Measurements from ENCODE around the gene PTPRD. TPM values are rescaled to one million over a fixed set of nuclear protein-coding genes. Genes with fewer than 3 reads are reported as not detected.

The PTPRD gene
- total RNA-seq, 1 donor from 2014 or later, result 109 TPM

DNA sequence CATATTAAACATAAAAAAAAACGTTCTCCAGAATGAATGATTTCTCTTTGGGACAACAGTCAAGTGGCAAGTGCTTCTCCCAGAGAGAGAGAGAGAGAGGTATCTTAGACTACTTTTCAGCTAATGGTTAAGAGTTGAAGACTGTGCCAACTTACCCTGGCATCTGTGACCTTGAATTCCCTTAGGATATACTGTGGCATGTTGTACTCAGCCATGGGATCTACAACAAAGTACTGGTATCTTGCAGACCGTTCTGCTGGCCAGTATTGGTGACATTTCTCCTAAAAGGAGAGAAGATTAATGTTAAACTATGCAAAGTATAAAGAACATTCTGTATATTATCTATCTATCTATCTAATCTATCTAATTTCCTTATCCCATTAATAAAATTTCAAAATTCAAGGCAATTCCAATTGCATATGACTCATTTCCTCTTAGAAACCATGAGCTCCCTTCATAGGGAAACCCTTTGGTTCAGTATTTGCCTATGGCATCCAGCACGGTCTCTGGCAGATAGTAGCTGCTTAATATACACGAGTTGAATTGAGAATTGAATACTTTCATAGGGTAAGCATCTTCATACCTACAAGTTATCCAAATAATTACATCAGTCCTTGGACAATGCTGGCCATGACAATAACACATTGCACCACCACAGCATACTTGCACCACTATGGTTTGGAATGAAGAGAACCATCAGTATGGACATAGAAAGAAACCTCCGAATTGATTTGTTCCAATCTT is 2273.9 kb downstream of the PTPRD start:
- Mint-ChIP-seq H3K4me1 (peaks cover 4% of the 10 kb centered on the region), H3K9me3 (no peaks in the 10 kb centered on the region), H3K36me3 (peaks cover 27% of the 10 kb centered on the region), H3K27ac (no peak overlapping the region), H3K27me3 (ENCODE audit: low read depth) (no peaks in the 10 kb centered on the region), H3K4me3 (no peak overlapping the region)
- TF ChIP-seq, protein P1, sequence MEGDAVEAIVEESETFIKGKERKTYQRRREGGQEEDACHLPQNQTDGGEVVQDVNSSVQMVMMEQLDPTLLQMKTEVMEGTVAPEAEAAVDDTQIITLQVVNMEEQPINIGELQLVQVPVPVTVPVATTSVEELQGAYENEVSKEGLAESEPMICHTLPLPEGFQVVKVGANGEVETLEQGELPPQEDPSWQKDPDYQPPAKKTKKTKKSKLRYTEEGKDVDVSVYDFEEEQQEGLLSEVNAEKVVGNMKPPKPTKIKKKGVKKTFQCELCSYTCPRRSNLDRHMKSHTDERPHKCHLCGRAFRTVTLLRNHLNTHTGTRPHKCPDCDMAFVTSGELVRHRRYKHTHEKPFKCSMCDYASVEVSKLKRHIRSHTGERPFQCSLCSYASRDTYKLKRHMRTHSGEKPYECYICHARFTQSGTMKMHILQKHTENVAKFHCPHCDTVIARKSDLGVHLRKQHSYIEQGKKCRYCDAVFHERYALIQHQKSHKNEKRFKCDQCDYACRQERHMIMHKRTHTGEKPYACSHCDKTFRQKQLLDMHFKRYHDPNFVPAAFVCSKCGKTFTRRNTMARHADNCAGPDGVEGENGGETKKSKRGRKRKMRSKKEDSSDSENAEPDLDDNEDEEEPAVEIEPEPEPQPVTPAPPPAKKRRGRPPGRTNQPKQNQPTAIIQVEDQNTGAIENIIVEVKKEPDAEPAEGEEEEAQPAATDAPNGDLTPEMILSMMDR (IDR thresholded peaks at IDR 0.05; ENCODE audit: unreplicated experiment), result no peak
- DNase-seq (ENCODE audit: low spot score in 2 of 2, unreplicated experiment in 2 of 2), result no peak

GRCh38 chr9:8337834-8338766 is 2274.7 kb downstream of the PTPRD start:
- H3K4me1 Mint-ChIP-seq, result peaks cover 4% of the 10 kb centered on the region

GRCh38 chr9:8332871-8333270 is 2279.9 kb downstream of the PTPRD start:
- Mint-ChIP-seq H3K4me1 (no peaks in the 10 kb centered on the region), H3K4me3 (no peak overlapping the region), H3K9me3 (peaks cover 12% of the 10 kb centered on the region), H3K36me3 (peaks cover 47% of the 10 kb centered on the region), H3K27me3 (ENCODE audit: low read depth) (no peaks in the 10 kb centered on the region), H3K27ac (no peak overlapping the region)
- DNase-seq (ENCODE audit: low spot score in 2 of 2, unreplicated experiment in 2 of 2), result no peak
- TF ChIP-seq, protein P1 (IDR thresholded peaks at IDR 0.05; ENCODE audit: unreplicated experiment), result no peak

More at GRCh38 chr9:8337834-8338766, 2274.7 kb downstream of the PTPRD start:
- Mint-ChIP-seq H3K27me3 (ENCODE audit: low read depth) (no peaks in the 10 kb centered on the region), H3K4me3 (no peak overlapping the region), H3K27ac (no peak overlapping the region), H3K9me3 (peaks cover 4% of the 10 kb centered on the region), H3K36me3 (peaks cover 29% of the 10 kb centered on the region)
- TF ChIP-seq, protein P1 (IDR thresholded peaks at IDR 0.05; ENCODE audit: unreplicated experiment), result no peak
- no peak for DNase-seq (ENCODE audit: low spot score in 2 of 2, unreplicated experiment in 2 of 2)

- H3K36me3 Mint-ChIP-seq, result peaks cover 45% of the 10 kb centered on the region
- no peaks in the 10 kb centered on the region for H3K27me3 Mint-ChIP-seq (ENCODE audit: low read depth)
- TF ChIP-seq, protein P1 (IDR thresholded peaks at IDR 0.05; ENCODE audit: unreplicated experiment), result no peak
Observed at GRCh38 chr9:8332331-8332650, 2280.5 kb downstream of the PTPRD start.

GRCh38 chr9:8331507-8332330 is 2281.1 kb downstream of the PTPRD start:
- Mint-ChIP-seq H3K9me3 (peaks cover 20% of the 10 kb centered on the region), H3K4me1 (no peaks in the 10 kb centered on the region), H3K36me3 (peaks cover 43% of the 10 kb centered on the region), H3K27me3 (ENCODE audit: low read depth) (no peaks in the 10 kb centered on the region), H3K27ac (no peak overlapping the region), H3K4me3 (no peak overlapping the region)
- DNase-seq (ENCODE audit: low spot score in 2 of 2, unreplicated experiment in 2 of 2), result no peak
- TF ChIP-seq, protein P1 (IDR thresholded peaks at IDR 0.05; ENCODE audit: unreplicated experiment), result no peak

More at GRCh38 chr9:8332331-8332650, 2280.5 kb downstream of the PTPRD start:
- no peaks in the 10 kb centered on the region for H3K4me1 Mint-ChIP-seq
- no peak overlapping the region for H3K27ac Mint-ChIP-seq
- no peak overlapping the region for H3K4me3 Mint-ChIP-seq
- peaks cover 18% of the 10 kb centered on the region for H3K9me3 Mint-ChIP-seq
- no peak for DNase-seq (ENCODE audit: low spot score in 2 of 2, unreplicated experiment in 2 of 2)

Measured in mesothelial cell of epicardium (in vitro differentiated cells).